Measurements from ENCODE around the gene FUNDC1. TPM values are rescaled to one million over a fixed set of nuclear protein-coding genes. Genes with fewer than 3 reads are reported as not detected.
"Not testable (repeated sequence)": the region's sequence is repeated elsewhere in the genome, so short reads cannot be mapped to it uniquely, and the experiment has no call there.

Gene FUNDC1
- total and polyA plus RNA-seq, 2 of the 4 experiments (the other 2 are of a cell fraction), result 8.6 to 13.1 TPM

DNA sequence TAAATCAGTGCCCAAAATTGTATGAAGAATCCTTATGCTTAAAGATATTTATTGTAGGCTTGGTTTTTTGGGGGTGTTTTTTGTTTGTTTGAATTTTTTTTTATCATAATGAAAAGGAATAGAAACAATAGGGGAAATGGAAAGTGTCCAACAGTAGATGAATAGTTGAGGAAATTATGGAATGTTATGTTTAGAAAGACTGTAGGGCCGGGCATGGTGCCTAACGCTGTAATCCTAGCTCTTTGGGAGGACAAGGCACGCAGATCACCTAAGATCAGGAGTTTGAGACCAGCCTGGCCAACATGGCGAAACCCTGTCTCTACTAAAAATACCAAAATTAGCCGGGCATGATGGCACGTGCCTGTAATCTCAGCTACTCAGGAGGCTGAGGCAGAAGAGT is 19.2 kb upstream of the FUNDC1 start:
- H2AK9ac ChIP-seq (replicated peaks; ENCODE audit: low read depth, low read length, poor library complexity); CTCF ChIA-PET; H3K4me3 ChIP-seq (ENCODE audit: insufficient read depth, low read depth, low read length); H3K23ac ChIP-seq (ENCODE audit: low read depth, low read length); H3K36me3 ChIP-seq (ENCODE audit: control insufficient read depth, insufficient read depth, low read length); H2AK5ac ChIP-seq (ENCODE audit: low read depth, low read length); ATAC-seq (ENCODE audit: low read depth); H2BK120ac ChIP-seq (ENCODE audit: low read depth, low read length); H3K18ac ChIP-seq (ENCODE audit: low read depth, low read length); H3K4me2 ChIP-seq (ENCODE audit: low read depth, low read length); H4K8ac ChIP-seq (ENCODE audit: low read depth in 2 of 2, low read length in 2 of 2); H3K4me1 ChIP-seq (ENCODE audit: control insufficient read depth, insufficient read depth, low read length); H3K9me3 ChIP-seq (ENCODE audit: control insufficient read depth, insufficient read depth, low read length); intact Hi-C loops (cut with micrococcal nuclease); H3K14ac ChIP-seq (replicated peaks; ENCODE audit: low read depth, low read length); H4K91ac ChIP-seq (ENCODE audit: insufficient read depth, low read depth, low read length); H3K56ac ChIP-seq (ENCODE audit: extremely low read depth, insufficient read depth, low read length); H3K9me1 ChIP-seq (ENCODE audit: insufficient read depth, low read length); H2AFZ ChIP-seq (replicated peaks; ENCODE audit: low read length, poor library complexity); H3K27me3 ChIP-seq (ENCODE audit: control insufficient read depth, insufficient read depth, low read length); H2BK20ac ChIP-seq (ENCODE audit: low read depth, low read length); H3K27ac ChIP-seq (ENCODE audit: insufficient read depth, low read length); H4K5ac ChIP-seq (ENCODE audit: low read depth, low read length); in situ Hi-C loops (cut with MboI; ENCODE audit: low sequenced_read_pairs); H3K4ac ChIP-seq (ENCODE audit: low read depth, low read length); DNase-seq; H2BK5ac ChIP-seq (ENCODE audit: low read depth, low read length, poor library complexity, severe bottlenecking); dilution Hi-C loops (cut with HindIII; ENCODE audit: low sequenced_read_pairs, unreplicated experiment); H3K9ac ChIP-seq (ENCODE audit: low read depth, low read length); BruUV-seq (replicated peaks); H2BK15ac ChIP-seq (ENCODE audit: low read depth, low read length); POLR2A ChIA-PET (ENCODE audit: unreplicated experiment); H3K79me1 ChIP-seq (ENCODE audit: low read depth in 1 of 2, low read length in 2 of 2); H4K20me1 ChIP-seq (ENCODE audit: insufficient read depth, low read length): not testable (repeated sequence)
- WGBS, 2 experiments (ENCODE audit: extremely low coverage in 2 of 2, insufficient read length in 1 of 2), result 47% methylated on average over 3 of the region's 6 CpGs; no CpG with 5 or more reads in 1 of the 2 experiments
